Upper lobe of left lung (tissue), 4 donors: Measurements from ENCODE around the gene KHNYN.

ENCODE experiments used
- CTCF ChIP-seq, 6 experiments: fragments of 450-650 bp in 4 of 6; fragments of 200-600 bp in 2 of 6; sonication (generic) in 2 of 6; IDR thresholded peaks; one replicate each; pipeline ENCODE4 v1.5.1; 2016 to 2019; ENCODE audit warnings: antibody characterized with exemption in 6 of 6
- POLR2AphosphoS5 ChIP-seq, 2 donors: sonication (generic); formaldehyde crosslinking; IDR thresholded peaks; one replicate each; pipeline ENCODE4 v1.5.1; 2017; ENCODE audit warnings: antibody characterized with exemption in 2 of 2

GRCh38 chr14:24389226-24389848, 40.4 kb upstream of the KHNYN start:
- no peak for TF ChIP-seq POLR2AphosphoS5 (IDR thresholded peaks at IDR 0.05)
- TF ChIP-seq CTCF (IDR thresholded peaks at IDR 0.05), result no peak
